ENCODE data around the gene FAN1. TPM values are rescaled to one million over a fixed set of nuclear protein-coding genes. Genes with fewer than 3 reads are reported as not detected.

Gene FAN1
- total and polyA plus RNA-seq, 2 of the 4 experiments (the other 2 are of a cell fraction), result 7.6 to 12.4 TPM

DNA sequence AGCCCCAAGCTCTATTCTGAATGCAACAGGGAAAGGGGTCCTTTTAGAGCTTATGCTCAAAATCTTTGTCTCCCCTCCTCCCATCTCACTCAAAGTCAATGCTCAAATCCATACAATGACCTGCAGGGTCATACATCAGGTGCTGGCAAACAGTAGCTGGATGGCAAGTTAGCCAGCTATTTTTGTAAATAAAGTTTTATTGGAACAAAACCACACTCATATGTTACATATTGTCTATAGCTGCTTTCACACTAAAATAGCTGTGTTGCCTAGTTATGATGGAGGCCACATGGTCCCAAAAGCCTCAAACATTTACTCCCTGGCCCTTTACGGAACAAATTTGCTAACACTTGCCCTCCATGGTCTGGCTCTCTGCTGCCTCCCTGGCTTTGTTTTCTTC is 1.8 kb upstream of the FAN1 start:
- no peak overlapping the region for H3K23ac ChIP-seq (ENCODE audit: low read depth, low read length)
- no peak overlapping the region for H3K9ac ChIP-seq (ENCODE audit: low read depth, low read length)
- POLR2A ChIA-PET (ENCODE audit: unreplicated experiment), result no interaction called here
- H3K4me1 ChIP-seq (ENCODE audit: control insufficient read depth, insufficient read depth, low read length), result no peaks in the 10 kb centered on the region
- no peak overlapping the region for H2BK120ac ChIP-seq (ENCODE audit: low read depth, low read length)
- no peak overlapping the region for H3K4ac ChIP-seq (ENCODE audit: low read depth, low read length)
- no peak overlapping the region for H2BK20ac ChIP-seq (ENCODE audit: low read depth, low read length)
- H2AK5ac ChIP-seq (ENCODE audit: low read depth, low read length), result no peak overlapping the region
- H3K4me2 ChIP-seq (ENCODE audit: low read depth, low read length), result no peak overlapping the region
- H3K27me3 ChIP-seq (ENCODE audit: control insufficient read depth, insufficient read depth, low read length), result no peaks in the 10 kb centered on the region
- no peaks in the 10 kb centered on the region for H3K9me3 ChIP-seq (ENCODE audit: control insufficient read depth, insufficient read depth, low read length)
- no peak overlapping the region for H4K5ac ChIP-seq (ENCODE audit: low read depth, low read length)
- no peaks in the 10 kb centered on the region for H4K20me1 ChIP-seq (ENCODE audit: insufficient read depth, low read length)
- DNase-seq, result no peak
- BruUV-seq (replicated peaks), result no TSS peak
- H2BK5ac ChIP-seq (ENCODE audit: low read depth, low read length, poor library complexity, severe bottlenecking), result no peak overlapping the region
- no peak overlapping the region for H3K14ac ChIP-seq (replicated peaks; ENCODE audit: low read depth, low read length)
- H3K4me3 ChIP-seq (ENCODE audit: insufficient read depth, low read depth, low read length), result no peak overlapping the region
- H4K8ac ChIP-seq (ENCODE audit: low read depth in 2 of 2, low read length in 2 of 2), result no peak overlapping the region
- no peak overlapping the region for H4K91ac ChIP-seq (ENCODE audit: insufficient read depth, low read depth, low read length)
- no peaks in the 10 kb centered on the region for H3K9me1 ChIP-seq (ENCODE audit: insufficient read depth, low read length)
- TF ChIP-seq SMC3 (IDR thresholded peaks at IDR 0.05; ENCODE audit: low read depth, low read length) (no peak), BHLHE40 (IDR thresholded peaks at IDR 0.05; ENCODE audit: low read depth, low read length) (no peak), POLR2A (IDR thresholded peaks at IDR 0.05; ENCODE audit: low read depth, low read length) (no peak), NFE2L2 (IDR thresholded peaks at IDR 0.05; ENCODE audit: low read depth, low read length) (no peak)
- H3K27ac ChIP-seq (ENCODE audit: insufficient read depth, low read length), result no peak overlapping the region
- no peak overlapping the region for H3K56ac ChIP-seq (ENCODE audit: extremely low read depth, insufficient read depth, low read length)
- 0 out of 4 replicates have a peak, but pooled peaks cover 0 to 4% of the 10 kb centered on the region in 2 experiments for H3K79me1 ChIP-seq (ENCODE audit: low read depth in 1 of 2, low read length in 2 of 2)
- peaks cover 1% of the 10 kb centered on the region; the same call in 1 of the 2 replicates for H3K36me3 ChIP-seq (ENCODE audit: control insufficient read depth, insufficient read depth, low read length)
- WGBS, 2 experiments (ENCODE audit: extremely low coverage in 2 of 2, insufficient read length in 1 of 2), result 100% methylated on average over 1 of the region's 1 CpG; no CpG with 5 or more reads in 1 of the 2 experiments
- dilution Hi-C loops (cut with HindIII; ENCODE audit: low sequenced_read_pairs, unreplicated experiment), result no loop called here
- no peak for ATAC-seq (ENCODE audit: low read depth)
- CTCF ChIA-PET, result no interaction called here
- no peak overlapping the region for H2BK15ac ChIP-seq (ENCODE audit: low read depth, low read length)
- intact Hi-C loops (cut with micrococcal nuclease), result loop anchor here (5.0 to 10.0 kb wide), 2 partner anchors 425 to 583 kb away; partner anchors contain the start of gene KLF13
- no peak overlapping the region for H2AK9ac ChIP-seq (replicated peaks; ENCODE audit: low read depth, low read length, poor library complexity)
- no peak overlapping the region for H3K18ac ChIP-seq (ENCODE audit: low read depth, low read length)
- in situ Hi-C loops (cut with MboI; ENCODE audit: low sequenced_read_pairs), result loop anchor here (10.0 kb wide), 1 partner anchor 223 kb away; no protein-coding TSS in a partner anchor
- no peak overlapping the region for H2AFZ ChIP-seq (replicated peaks; ENCODE audit: low read length, poor library complexity)
